Subcutaneous abdominal adipose tissue (tissue), 5 donors: ENCODE results near the gene SNTA1.
"Not testable (repeated sequence)": the region's sequence is repeated elsewhere in the genome, so short reads cannot be mapped to it uniquely, and the experiment has no call there.

Source experiments
- H3K27ac ChIP-seq: one replicate; pipeline ENCODE4 v1.7.0; 2013; ENCODE audit warnings: low read depth, mild to moderate bottlenecking, inconsistent platforms, low read length, moderate library complexity
- H3K27me3 ChIP-seq, 5 donors: one replicate each; pipeline ENCODE4 v1.7.0; 2013; ENCODE audit warnings: low read length in 5 of 5, inconsistent platforms in 1 of 5; ENCODE audit not compliant: control insufficient read depth in 5 of 5, insufficient read depth in 4 of 5
- H3K36me3 ChIP-seq, 5 donors: one replicate each; pipeline ENCODE4 v1.7.0; 2013; ENCODE audit warnings: low read length in 5 of 5; ENCODE audit not compliant: control insufficient read depth in 5 of 5, insufficient read depth in 5 of 5
- H3K4me1 ChIP-seq, 5 donors: one replicate each; pipeline ENCODE4 v1.7.0; 2013; ENCODE audit warnings: low read length in 5 of 5, mild to moderate bottlenecking in 3 of 5, moderate library complexity in 1 of 5; ENCODE audit not compliant: control insufficient read depth in 5 of 5, insufficient read depth in 5 of 5
- H3K4me3 ChIP-seq, 5 donors: one replicate each; pipeline ENCODE4 v1.7.0; 2013; ENCODE audit warnings: low read length in 5 of 5, low read depth in 1 of 5
- H3K9ac ChIP-seq, 5 donors: one replicate each; pipeline ENCODE4 v1.7.0; 2013; ENCODE audit warnings: low read length in 5 of 5, mild to moderate bottlenecking in 4 of 5, moderate library complexity in 3 of 5
- H3K9me3 ChIP-seq, 5 donors: one replicate each; pipeline ENCODE4 v1.7.0; 2013; ENCODE audit warnings: low read length in 5 of 5; ENCODE audit not compliant: control insufficient read depth in 5 of 5
- donor health status: healthy.
- donor health status: healthy.
- donor health status: healthy.
- donor health status: healthy.
- donor health status: healthy.

SNTA1 gene

GRCh38 chr20:33433465-33434234 is 9.9 kb downstream of the SNTA1 start:
- H3K4me3 ChIP-seq: no peak overlapping the region
- peaks cover 0 to 4% (median 0%) of the 10 kb centered on the region in 5 donors for H3K36me3 ChIP-seq
- peak overlapping the region in 2 of 5 donors; percentile 2 to 16 for H3K9ac ChIP-seq
- peaks cover 2 to 30% (median 25%) of the 10 kb centered on the region in 5 donors for H3K4me1 ChIP-seq
- H3K27me3 ChIP-seq: no peaks in the 10 kb centered on the region
- H3K9me3 ChIP-seq: no peaks in the 10 kb centered on the region
- peak overlapping the region; percentile 90 for H3K27ac ChIP-seq

DNA sequence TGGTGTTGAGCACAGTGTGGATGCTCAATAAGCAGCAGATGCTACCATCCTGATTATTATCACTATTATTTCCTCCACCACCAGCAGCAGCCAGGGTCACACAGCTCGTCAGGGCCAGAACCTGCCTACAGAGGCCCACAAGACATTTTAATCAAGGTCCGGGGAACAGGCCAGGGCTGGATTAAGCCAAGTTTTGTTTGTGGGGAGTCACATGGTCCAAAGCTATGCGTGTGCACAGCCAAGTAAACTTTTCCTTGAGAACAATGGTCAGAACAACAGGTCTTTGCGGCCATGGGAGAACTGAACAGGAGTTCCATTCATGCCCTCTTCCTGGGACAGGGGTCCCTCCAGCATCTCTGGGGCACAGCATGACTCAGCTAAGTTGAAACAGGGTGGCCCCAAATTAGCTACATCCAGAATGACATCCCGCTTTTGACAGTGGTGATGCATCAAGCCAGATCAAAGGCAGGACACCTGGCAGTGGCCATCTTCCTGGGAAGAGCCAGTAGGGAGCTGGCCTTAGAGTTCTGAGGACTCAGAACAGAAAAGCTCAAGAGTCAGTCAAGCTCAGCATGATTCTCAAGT is 11.7 kb downstream of the SNTA1 start:
- Histone ChIP-seq H3K36me3 (peaks cover 0 to 6% (median 3%) of the 10 kb centered on the region in 5 donors), H3K9me3 (no peaks in the 10 kb centered on the region), H3K4me3 (no peak overlapping the region), H3K9ac (no peak overlapping the region), H3K27ac (peak overlapping the region; percentile 16), H3K4me1 (peaks cover 0 to 19% (median 10%) of the 10 kb centered on the region in 5 donors), H3K27me3 (no peaks in the 10 kb centered on the region)

DNA sequence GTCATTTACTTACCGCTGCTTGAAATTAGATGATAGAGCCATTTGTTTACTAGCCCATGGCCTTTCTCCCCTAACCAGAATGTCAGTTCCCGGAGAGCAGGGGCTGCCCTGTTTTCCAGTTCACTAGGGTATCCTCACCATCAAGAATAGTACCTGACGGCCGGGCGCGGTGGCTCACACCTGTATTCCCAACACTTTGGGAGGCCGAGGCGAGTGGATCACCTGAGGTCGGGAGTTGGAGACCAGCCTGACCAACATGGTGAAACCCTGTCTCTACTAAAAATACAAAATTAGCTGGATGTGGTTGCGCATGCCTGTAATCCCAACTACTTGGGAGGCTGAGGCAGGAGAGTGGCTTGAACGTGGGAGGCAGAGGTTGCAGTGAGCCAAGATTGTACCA is 19.7 kb downstream of the SNTA1 start:
- not testable (repeated sequence) for H3K36me3 ChIP-seq, H3K9me3 ChIP-seq, H3K27me3 ChIP-seq, H3K4me3 ChIP-seq
- H3K4me1 ChIP-seq: peaks cover 0 to 24% (median 15%) of the 10 kb centered on the region in 5 donors
- H3K9ac ChIP-seq: peak overlapping the region in 3 of 5 donors; percentile 37 to 76 (median 73)
- H3K27ac ChIP-seq: peak overlapping the region; percentile 93

GRCh38 chr20:33423141-33423834 is 20.3 kb downstream of the SNTA1 start:
- H3K27ac ChIP-seq: peak overlapping the region; percentile 93
- H3K36me3 ChIP-seq: peaks cover 0 to 8% (median 0%) of the 10 kb centered on the region in 5 donors
- peak overlapping the region in 4 of 5 donors; percentile 37 to 76 (median 55) for H3K9ac ChIP-seq
- H3K4me3 ChIP-seq: no peak overlapping the region
- H3K9me3 ChIP-seq: no peaks in the 10 kb centered on the region
- no peaks in the 10 kb centered on the region for H3K27me3 ChIP-seq
- H3K4me1 ChIP-seq: peaks cover 0 to 26% (median 15%) of the 10 kb centered on the region in 5 donors

DNA sequence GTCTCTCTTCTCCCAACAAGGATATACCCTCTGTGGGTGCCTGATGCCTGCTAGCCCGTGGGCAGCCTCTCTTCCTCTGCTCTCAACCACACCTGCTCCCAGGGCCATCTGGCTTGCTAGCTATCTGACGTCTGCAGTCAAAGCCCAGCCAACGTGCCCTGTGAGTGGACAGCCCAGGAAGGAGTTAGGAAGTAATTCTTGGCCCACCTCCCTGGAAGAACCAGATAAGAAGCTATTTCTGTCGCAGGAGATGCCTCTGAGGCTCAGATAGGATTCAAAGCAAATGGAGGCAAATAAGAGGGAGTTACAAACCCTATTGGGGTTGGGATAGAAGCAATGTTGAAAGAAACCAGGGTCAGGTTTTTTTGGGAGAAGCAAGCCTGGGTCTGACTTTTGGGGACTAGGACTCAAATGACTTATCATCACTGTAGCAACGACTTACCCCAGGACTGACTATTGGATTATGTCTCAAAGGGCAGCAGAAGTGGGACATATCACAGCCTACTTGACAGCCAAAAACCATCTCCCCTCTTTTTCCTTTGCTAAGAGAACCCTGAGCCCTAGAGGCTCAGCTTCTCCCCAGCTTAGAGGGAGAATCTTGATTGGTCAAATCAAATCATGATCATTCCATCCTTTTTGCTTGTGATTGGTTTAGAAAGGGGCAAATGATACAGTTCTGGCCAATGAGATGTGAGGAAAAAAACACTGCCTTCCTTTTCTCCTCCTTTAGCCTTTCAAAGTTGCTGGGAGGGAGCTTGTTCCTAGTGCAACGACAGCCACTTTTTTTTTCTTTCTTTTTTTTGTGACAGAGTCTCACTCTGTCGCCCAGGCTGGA is 24.2 kb downstream of the SNTA1 start:
- H3K9ac ChIP-seq: no peak overlapping the region
- no peak overlapping the region for H3K4me3 ChIP-seq
- peaks cover 0 to 15% (median 5%) of the 10 kb centered on the region in 5 donors for H3K36me3 ChIP-seq
- H3K27me3 ChIP-seq: no peaks in the 10 kb centered on the region
- no peaks in the 10 kb centered on the region for H3K9me3 ChIP-seq
- no peak overlapping the region for H3K27ac ChIP-seq
- peaks cover 0 to 29% (median 15%) of the 10 kb centered on the region in 5 donors for H3K4me1 ChIP-seq

- peaks cover 0 to 17% (median 7%) of the 10 kb centered on the region in 5 donors for H3K4me1 ChIP-seq
- no peaks in the 10 kb centered on the region for H3K9me3 ChIP-seq
- H3K9ac ChIP-seq: no peak overlapping the region
- no peak overlapping the region for H3K27ac ChIP-seq
- H3K27me3 ChIP-seq: no peaks in the 10 kb centered on the region
- peaks cover 0 to 15% (median 8%) of the 10 kb centered on the region in 5 donors for H3K36me3 ChIP-seq
- H3K4me3 ChIP-seq: no peak overlapping the region
Observed at GRCh38 chr20:33418033-33418432, 25.5 kb downstream of the SNTA1 start.

DNA sequence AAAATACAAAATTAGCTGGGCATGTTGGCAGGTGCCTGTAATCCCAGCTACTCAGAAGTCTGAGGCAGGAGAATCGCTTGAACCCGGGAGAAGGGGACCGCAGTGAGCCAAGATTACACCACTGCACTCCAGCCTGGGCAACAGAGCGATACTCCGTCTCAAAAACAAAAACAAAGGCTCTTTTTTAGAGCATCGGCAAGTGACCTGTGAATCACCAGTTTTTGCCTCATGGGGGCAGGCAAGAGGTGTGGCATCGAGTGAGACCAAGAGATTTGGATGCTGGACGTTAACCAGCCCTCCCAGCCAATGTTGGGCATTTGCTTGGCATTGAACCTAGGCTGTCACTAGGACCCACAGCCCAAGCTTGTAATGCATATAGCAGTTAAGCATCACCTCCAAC is 27.6 kb downstream of the SNTA1 start:
- Histone ChIP-seq H3K9me3 (no peaks in the 10 kb centered on the region), H3K27me3 (no peaks in the 10 kb centered on the region), H3K36me3 (peaks cover 8 to 33% (median 23%) of the 10 kb centered on the region in 5 donors), H3K9ac (no peak overlapping the region), H3K27ac (no peak overlapping the region), H3K4me3 (no peak overlapping the region), H3K4me1 (peaks cover 0 to 11% (median 0%) of the 10 kb centered on the region in 5 donors)

DNA sequence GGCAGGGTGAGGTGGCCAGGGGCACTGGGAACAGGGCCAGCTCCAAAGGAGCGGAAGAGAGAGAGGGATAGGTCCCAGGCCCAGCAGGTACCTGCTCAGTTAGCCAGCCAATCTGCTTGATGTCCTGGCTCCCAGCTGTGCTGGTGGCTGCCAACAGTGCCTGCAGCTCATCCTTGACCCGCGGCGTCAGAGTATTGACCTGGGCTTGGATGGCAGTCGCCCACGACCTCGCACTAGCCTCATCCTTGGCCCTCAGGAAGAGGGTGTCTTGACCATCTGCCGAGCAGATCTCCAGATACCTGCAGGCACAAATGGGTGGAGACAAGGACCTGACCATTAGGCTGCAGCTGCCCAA is 31.1 kb downstream of the SNTA1 start:
- peaks cover 8 to 58% (median 50%) of the 10 kb centered on the region in 5 donors for H3K36me3 ChIP-seq
- no peaks in the 10 kb centered on the region for H3K27me3 ChIP-seq
- H3K9ac ChIP-seq: no peak overlapping the region
- no peak overlapping the region for H3K27ac ChIP-seq
- H3K4me3 ChIP-seq: no peak overlapping the region
- peaks cover 0 to 1% (median 0%) of the 10 kb centered on the region in 5 donors for H3K9me3 ChIP-seq
- H3K4me1 ChIP-seq: peaks cover 0 to 6% (median 0%) of the 10 kb centered on the region in 5 donors

DNA sequence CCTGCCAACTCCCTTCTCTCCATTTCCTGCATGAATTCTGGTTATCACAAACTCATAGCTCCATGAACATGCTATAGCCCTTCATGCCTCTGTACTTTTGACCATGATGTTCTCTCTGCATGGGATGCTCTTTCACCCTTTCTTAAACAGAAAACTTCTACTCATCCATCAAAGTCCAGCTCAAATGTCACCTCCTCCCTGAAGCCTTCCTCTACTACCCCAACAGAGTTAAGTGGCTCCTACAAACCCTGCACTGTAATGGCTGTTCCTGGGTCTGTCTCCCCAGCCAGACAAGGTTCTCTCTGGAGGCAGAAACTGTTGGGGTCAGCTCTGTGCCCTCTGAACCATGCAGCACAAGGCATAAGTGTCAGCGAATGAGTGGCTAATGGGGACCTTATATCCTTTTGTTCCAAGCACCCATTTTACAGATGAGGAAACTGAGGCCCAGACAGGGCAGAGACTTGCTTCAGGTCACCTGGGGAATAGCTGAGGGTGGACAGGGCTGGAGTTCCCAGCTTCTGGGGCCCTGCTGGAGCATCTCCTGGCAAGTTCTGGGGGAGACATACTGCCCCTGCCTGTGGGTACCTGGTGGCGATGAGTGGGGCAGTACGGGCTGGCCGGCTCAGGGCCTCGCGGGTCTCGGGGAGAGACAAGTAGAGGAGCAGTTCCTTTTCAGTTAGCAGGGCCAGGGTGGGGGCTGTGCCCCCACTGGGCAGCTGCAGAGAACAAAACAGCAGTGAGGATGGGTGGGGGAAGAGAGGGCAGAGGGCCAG is 31.7 kb downstream of the SNTA1 start:
- H3K36me3 ChIP-seq: peaks cover 8 to 58% (median 51%) of the 10 kb centered on the region in 5 donors
- no peaks in the 10 kb centered on the region for H3K27me3 ChIP-seq
- no peak overlapping the region for H3K9ac ChIP-seq
- H3K4me3 ChIP-seq: no peak overlapping the region
- peaks cover 0 to 6% (median 0%) of the 10 kb centered on the region in 5 donors for H3K4me1 ChIP-seq
- no peak overlapping the region for H3K27ac ChIP-seq
- peaks cover 0 to 3% (median 0%) of the 10 kb centered on the region in 5 donors for H3K9me3 ChIP-seq
